HG03060 (cell line): ENCODE results near the gene SELENOW.
"Not testable (repeated sequence)": the region's sequence is repeated elsewhere in the genome, so short reads cannot be mapped to it uniquely, and the experiment has no call there.

Experiments used
- ATAC-seq: cut with Tn5 transposase; IDR thresholded peaks from one replicate; pipeline ENCODE4 v1.9.1; 2021; ENCODE audit warnings: low read depth, moderate number of reproducible peaks; ENCODE audit not compliant: unreplicated experiment

SELENOW gene

DNA sequence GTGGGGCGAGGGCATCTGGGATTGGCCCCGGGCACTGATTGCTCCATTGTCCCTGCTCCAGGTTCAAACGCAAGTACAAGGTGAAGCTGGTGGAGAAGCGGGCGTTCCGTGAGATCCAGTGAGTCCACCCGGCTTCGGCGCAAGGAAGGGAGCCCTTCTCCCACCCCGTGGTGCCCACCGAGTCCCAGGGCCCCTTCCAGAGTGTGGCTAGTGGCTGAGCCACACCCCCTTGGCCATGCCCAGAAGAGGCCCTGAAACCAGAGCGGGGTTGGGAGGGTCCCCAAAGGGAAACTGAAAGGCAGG is 21.9 kb upstream of the SELENOW start:
- no peak for ATAC-seq

DNA sequence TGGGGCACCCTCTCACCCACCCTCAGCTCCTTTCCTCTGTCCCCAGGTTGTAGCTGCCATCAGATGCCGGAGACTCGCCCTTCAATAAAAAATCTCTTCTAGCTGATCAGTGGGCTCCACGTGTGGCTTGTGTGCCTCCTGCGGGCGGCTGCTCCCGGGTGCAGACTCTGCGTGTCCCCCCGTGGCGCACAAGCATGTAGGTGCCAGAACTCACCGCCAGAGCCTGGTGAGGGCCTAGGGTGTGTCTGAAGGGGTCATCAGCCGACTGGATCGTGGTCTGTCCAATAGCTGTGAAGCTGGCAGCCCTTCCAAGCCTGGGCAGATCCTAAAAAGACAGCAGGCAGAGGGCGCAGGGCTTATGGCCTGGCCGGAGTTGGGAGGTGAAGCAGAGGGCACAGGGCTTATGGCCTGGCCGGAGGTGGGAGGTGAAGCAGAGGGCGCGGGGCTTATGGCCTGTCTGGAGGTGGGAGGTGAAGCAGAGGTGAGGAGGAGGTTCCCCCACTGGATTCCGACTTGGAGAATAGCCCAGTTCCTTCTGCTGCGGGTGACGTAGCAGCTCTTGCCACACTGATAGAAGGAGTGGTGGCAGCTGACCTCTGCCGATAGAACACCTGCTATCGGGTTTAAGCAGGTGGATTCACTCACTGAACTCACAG is 21.4 kb upstream of the SELENOW start:
- ATAC-seq, result no peak

DNA sequence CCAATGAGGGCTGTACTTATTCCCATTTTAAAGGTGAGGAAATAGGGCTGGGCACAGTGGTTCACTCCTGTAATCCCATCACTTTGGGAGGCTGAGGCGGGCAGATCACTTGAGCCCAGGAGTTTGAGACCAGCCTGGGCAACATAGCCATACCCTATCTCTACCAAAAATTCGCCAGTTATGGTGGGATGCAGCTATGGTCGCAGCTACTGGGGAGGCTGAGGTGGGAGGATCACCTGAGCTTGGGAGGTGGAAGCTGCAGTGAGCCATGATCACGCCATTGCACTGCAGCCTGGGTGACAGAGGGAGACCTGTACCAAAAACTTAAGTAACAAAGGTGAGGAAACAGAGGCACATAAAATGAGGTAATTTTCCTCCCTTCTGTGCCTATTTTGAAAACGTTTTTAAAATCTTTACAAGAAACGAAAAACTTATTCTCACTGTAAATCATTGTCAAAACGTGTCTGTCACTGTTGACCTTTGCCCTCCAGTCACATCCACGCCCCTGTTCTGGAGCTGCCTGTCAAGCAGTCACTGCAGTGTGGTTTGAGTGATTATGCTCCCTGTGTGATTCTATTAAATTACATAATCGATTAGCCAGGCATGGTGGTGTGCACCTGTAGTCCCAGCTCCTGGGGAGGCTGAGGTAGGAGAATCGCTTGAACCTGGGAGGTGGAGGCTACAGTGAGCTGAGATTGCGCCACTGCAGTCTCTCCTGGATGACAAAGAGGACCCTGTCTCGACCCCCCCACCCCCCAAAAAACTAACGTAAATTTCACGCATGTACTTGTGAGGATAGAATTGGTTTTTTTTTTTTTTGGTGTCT is 20.7 kb upstream of the SELENOW start:
- no peak for ATAC-seq

DNA sequence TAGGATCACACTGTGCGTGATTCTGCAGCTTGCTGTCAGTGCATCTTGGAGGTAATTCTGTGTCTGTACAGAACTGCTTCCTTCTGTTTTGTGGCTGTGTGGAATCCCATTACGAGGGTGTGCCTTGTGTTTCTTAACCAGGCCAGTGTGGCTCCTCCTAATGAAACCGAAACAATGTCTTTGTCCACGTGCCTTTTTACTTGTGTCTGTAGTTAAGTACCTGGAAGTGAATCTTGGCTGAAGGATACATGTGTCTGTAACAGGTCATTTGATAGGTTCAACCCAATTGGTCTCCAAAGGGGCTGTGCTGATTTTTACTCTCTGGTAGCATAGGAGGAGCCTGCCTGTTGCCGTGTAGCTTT is 20.1 kb upstream of the SELENOW start:
- ATAC-seq, result no peak

DNA sequence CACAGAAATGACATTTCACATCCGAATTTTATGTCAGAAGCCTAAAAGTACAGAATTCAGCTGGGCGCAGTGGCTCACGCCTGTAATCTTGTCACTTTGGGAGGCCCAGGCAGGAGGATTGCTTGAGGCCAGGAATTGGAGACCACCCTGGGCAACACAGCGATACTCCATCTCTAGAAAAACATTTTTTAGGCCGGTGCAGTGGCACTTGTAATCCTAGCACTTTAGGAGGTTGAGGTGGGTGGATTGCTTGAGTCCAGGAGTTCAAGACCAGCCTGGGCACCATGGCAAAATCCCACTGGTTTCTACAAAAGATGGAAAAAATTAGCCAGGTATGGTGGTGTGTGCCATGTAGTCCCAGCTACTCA is 17.9 kb upstream of the SELENOW start:
- no peak for ATAC-seq

DNA sequence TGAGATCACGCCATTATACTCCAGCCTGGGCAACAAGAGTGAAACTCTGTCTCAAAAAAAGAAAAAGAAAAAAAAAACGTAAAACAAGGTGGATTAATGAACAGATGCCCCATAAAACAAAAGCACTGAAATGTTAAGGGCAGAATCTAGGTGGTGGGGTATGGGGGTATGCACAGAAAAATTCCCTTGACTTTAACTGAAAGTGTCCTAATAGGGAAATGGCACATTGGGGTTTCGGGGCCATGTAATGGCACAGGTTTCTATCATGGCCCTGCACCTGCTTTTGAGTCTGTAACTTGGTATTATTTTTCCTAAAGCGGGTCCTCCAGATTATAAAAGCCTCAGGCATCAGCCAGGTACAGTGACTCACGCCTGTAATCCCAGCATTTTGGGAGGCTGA is 16.9 kb upstream of the SELENOW start:
- no peak for ATAC-seq

DNA sequence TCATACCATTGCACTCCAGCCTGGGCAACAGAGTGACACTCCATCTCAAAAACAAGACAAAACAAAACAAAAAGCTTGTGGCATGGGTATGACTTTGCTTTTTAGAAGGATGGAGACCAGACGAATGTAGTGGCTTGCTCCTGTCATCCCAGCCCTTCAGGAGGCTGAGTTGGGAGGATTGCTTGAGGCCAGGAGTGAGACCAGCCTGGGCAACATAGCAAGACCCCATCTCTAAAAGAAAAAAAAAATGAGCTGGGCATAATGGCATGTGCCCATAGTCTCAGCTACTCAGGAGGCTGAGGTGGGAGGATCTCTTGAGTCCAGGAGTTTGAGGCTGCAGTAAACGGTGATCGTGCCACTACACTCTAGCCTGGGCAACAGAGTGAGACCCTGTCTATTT is 16.4 kb upstream of the SELENOW start:
- ATAC-seq, result no peak

DNA sequence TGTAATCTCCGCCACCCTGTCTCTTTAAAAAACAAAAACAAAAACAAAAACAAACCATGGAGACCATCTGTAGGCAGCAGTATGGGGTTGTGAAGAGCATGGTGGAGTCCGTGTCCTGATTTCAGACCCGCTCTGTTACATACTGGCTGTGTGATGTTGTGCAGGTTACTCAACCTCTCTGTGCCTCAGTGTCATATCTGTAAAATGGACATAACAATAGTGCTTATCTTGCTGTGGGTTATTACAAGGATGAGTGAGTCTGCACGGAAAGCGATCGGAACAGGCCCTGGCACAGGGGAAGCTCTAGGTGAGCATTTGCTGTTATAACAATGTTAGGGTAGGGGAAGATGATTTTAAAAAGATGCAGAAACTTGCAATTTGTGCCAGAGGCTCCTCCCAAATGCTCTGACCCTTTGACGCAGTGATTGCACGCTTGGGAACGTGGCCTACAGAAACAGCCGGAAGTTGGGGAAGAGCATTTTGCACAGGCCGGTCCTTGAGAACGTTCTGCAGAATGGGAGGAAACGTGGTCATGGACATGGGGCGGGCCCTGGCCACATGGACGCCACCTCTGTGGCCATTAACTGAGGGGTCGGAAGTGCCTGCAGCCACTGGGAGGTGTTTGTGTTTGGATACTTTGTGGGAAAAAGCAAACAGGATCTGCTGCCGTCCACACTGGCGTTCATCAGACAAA is 15.7 kb upstream of the SELENOW start:
- ATAC-seq, result no peak

DNA sequence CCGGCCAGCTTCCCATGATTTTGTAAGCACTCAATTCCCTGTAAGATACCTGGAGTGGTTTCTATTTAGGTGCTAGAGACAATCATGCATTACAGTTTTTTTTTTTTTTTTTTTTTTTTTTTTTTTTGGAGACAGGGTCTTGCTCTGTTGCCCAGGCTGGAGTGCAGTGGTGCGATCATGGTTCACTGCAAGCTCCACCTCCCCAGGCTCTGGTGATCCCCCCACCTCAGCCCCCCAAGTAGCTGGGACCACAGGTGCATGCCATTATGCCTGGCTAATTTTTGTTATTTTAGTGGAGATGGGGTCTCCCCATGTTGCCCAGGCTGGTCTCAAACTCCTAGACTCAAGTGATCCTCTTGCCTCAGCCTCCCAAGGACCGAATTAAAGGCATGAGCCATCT is 13.8 kb upstream of the SELENOW start:
- ATAC-seq, result not testable (repeated sequence)

DNA sequence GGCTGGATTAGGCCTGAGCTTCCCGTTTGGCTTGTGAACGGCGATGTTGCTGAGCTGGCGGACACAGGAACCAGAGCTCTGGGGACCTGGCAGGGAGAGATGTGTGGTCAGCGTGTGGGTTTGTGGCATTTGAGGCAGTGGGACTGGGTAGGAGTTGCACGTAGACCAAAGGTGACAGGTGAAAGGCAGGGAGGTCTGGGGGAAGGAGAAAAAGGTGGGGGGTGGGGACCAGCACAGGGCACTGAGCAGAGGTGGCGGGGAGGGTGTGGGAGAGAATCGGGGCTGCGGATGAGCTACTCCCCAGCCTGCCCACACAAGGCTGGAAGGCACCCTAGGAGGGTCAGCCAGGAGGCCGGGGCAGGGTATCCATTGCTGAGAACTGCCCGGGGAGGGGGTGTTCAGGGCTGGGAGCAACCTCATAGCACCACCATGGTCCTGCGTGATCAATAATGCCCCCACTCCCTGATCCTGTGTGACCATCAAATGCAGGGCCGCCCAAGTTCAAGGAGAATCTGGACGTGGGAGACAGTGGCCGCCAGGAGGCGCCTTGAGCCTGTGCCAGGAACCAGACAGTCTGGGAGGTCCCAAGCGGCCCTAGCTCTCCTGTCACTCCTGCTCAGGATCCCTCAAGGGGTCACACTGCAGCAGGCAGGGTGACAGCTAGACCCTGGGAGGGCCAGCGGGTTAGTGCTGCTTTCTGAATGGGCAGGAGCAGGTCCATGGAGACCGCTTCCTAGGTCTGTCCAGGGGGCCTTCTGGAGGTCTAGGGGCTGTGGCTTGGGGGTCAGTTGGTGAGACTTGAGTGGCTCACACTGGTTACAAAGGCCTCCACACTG is 12.8 kb upstream of the SELENOW start:
- ATAC-seq, result no peak

DNA sequence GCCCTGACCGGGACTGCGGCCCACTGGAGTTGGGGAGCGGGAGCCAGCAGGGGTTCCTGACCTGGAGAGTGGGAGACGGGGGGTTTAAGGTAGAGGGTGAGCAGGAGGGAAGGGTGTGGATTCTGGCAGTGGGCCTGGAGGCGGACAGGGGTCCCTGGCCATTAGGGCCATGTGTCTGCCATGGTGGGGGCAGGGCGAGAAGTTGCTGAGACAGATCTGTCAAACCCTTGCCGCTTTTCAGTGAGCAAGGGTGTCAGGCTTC is 12.2 kb upstream of the SELENOW start:
- no peak for ATAC-seq

DNA sequence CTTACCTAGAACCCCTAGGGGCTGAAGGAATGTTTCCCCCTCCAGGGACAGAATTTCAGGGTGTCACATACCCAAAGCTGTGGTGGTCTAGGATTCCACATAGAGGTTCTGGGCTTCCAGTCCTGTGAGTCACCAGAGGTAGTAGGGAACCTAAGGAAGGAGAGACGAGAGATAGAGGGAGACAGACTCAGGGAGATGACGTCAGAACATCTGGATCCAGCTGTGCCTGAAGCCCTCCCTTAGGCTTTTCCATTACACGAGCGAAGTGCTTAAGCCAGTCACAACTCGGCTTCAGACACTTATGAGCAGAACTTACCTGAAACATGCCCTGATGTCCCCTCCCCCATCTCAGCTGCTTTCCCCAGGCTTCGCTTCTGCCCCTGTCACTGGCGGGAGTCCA is 11.8 kb upstream of the SELENOW start:
- ATAC-seq, result no peak

DNA sequence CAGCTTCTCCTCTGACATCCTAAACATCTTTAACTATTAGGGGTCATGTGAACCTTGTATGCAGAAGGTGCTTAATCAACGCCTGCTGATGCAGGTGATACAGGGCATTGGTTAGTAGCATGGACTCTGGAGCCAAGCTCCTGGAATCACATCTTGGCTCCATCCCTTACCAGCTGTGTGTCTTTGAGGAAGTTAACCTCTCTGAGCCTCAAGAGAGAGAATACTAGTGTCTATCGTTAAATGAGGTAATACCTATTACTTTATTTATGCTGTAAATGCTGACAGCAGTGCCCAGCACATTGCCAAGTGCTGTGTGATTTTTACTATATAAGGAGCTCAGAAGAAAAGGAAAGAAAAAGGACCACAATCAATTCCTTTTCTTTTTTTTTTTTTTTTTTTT is 11.2 kb upstream of the SELENOW start:
- ATAC-seq, result no peak

DNA sequence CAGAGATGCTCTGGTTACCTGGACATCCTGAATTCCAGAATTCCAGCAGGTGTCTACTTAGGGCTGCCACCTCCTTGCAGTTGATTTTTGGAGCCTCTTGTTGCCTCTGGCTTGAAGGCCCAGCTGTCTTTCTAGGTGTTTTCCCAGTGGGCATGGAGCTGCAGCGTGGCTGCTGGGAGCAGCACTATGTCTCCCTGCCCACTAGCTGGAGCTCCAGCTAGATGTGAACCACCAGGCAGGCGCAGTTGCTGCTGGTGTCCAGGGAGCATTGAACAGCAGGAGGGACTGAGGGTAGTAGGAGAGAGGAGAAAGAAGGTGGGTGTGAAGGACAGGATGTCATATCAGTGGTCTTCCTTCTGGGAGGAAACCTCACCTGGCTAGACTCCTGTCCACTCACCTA is 9.9 kb upstream of the SELENOW start:
- ATAC-seq, result no peak

DNA sequence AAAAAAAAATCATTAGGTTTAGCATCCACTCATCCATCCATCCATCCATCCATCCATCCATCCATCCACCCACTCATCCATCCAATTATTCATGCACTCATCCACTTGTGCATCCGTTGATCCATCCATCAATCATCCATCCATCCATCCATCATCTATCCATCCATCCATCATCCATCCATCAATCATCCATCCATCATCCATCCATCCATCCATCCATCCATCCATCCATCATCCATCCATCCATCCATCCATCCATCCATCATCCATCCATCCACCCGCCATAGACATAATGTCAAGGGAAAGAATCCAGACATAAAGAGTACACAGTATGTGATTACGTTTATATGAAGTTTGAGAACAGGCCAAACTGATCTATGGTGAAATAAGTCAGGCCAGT is 9.0 kb upstream of the SELENOW start:
- ATAC-seq, result no peak

DNA sequence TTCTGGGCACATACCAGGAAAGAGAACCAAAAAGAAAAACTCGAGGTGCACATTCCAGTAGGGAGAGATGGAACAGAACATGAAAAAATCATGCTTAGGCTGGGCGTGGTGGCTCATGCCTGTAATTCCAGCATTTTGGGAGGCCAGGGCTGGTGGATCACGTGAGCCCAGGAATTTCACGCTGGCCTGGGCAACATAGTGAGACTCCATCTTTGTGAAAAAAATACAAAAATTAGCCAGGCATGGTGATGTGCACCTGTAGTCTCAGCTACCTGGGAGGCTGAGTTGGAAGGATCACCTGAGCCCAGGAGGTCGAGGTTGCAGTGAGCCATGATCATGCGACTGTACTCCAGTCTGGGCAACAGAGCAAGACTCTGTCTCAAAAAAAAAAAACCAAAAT is 7.2 kb upstream of the SELENOW start:
- ATAC-seq, result not testable (repeated sequence)

DNA sequence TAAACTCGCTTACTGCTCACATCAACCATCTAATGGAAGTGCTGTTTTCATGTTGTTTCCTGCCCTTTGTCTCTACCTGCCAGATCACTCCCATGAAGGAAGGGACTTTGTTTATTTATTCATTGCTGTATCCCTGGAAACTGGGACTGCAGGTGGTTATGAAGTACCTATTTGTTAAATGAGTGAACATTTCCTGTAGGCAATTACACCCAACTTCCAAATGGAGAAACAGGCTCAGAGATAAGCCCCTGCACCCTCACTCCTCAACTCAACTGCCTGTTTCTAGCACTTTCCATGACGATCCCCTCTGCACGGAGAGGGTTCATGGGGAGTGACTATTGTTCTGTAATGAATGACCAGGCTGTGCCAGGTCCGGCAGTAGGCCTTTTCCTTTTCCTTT is 1.9 kb upstream of the SELENOW start:
- no peak for ATAC-seq

DNA sequence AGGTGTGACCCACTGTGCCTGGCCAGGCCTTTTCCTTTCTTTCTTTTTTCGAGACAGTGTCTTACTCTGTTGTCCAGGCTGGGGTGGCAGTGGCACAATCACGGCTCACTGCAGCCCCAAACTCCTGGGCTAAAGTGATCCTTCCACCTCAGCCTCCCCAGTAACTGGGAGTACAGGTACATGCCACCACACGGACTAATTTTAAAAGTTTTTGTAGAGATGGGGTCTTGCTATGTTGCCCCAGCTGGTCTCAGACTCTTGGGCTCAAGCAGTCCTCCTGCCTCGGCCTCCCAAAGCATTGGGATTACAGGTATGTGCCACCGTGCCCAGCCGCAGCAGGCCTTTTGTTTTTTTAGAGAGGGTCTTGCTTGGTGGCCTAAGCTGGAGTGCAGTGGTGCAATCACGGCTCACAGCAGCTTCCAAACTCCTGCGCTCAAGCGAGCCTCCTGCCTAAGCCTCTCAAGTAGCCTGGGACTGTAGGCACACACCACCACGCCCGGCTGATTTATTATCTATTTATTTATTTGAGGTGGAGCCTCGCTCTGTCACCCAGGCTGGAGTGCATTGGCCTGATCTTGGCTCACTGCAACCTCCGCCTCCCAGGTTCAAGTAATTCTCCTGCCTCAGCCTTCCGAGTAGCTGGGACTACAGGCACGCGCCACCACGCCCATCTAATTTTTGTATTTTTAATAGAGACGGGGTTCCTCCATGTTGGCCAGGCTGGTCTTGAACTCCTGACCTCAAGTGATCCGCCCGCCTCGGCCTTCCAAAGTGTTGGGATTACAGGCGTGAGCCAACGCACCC is 1.1 kb upstream of the SELENOW start:
- ATAC-seq, result not testable (repeated sequence)

DNA sequence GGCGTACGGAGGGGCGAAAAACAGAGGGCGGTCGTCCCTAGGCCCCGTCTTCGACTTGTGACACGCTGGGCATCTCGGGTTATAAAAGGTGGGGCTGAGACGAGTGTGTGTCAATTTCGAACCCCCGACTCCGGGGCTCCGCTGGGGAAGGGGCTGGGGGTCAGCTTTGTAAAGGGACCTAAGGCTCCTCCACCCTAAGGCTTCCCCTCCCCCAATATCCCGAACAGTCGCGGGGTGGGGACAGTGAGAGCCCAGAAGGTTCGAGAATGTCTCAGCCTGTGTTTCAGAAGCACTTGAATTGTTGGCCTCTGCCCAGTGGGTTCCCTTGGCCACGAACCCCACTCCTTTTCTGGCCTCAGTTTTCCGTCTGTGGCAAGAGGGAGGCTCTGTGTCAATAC is 450 bp downstream of the SELENOW start:
- no peak for ATAC-seq

DNA sequence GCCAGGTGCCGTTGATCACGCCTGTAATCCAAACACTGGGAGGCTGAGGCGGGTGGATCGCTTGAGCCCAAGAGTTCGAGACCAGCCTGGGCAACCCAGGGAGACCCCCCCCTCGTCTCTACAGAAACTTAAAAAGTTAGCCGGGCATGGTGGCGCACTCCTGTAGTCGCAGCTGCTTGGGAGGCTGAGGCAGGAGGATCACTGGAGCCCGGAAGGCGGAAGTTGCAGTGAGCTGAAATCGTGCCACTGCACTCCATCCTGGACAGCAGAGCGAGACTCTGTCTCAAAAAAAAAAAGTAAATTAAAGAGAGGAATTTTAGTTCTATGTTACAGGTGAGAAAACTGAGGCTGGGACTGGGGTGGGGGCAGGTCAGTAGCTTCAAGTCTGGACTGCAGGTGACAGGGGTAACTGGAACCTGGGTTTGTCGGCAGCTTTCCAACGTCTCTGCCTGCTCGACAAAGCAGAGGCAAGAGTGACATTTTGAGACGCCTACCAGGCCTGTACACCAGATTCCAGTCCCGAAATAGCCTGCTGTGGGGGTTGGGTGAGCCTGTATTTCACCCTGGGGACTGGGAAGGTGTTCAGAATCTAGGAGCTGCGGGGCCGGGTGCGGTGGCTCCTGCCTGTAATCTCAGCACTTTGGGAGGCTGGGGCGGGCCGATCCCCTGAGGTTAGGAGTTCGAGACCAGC is 1.2 kb downstream of the SELENOW start:
- no peak for ATAC-seq
